ENCODE results near the gene FRMD4A.

Gene FRMD4A

DNA sequence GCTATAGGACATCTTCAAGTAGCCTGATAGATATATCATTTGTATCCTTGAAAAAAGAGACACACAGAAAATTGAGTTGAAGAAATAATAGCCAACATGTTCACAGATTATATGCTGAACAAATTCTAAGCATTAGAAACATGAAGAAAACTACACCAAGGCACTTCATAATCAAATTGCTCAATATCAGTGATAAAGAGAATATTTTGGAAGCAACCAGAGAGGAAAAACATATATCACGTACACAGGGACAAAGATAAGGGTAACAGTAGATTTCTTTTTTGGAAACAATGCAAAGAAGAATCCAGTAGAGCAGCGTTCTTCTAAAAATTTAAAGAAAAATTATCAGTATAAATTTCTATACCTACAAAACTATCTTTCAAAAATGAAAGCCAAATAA is 6.0 kb upstream of the FRMD4A start:
- no peak for DNase-seq

DNA sequence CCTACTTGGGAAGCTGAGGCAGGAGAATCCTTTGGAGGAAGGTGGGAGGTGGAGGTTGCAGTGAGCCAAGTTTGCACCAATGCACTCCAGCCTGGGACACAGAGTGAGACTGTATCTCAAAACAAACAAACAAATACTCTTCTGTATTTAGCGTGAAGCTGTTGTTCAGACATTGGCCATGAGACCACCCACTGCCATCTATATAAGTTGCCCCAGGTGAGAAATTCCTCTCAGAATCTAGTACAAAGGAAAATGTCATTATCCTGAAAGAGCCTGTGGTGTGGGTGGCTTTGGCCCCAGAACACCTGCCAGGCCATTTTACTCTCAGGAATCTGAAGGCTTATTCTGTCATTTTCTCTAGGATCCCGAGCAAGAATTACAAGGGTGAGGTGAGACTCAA is 4.0 kb upstream of the FRMD4A start:
- DNase-seq, result no peak

DNA sequence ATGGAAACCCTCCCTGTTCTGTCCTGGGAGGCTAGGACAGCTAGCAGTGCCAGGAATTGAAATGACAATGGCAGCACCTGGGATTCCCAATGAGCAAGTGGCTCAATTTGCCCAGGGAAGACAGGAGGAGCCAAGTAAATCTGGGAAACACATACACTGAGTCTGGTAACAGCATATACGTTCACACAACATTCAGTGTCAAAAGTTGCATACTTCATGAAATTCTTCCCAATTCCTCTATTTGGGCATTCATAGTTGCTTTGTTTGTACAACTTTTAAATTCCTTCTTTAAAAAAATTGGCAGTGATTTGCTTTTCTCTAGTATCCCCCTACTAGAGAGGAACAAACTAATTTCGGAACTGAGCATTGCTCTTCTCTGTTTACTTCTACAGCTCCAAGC is 2.9 kb upstream of the FRMD4A start:
- no peak for DNase-seq

DNA sequence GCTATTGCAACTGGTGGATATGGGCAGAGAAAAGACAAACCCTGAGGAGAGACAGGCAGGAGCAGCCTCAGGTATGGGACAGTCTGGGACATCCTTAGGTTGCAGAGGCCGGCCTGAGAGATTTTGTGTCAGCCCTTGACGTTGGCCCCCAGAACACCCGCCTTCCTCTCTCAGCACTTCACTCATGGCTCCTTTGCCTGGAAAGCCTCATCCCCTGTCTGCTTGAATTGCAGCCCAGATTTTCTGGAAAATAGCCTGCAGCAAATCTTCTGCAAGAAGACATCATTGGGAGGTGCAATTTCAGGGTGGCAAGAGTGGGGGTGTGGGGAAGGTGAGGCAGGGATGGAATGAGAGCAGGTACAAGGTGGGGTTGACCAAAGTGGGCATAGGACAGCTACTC is 2.2 kb upstream of the FRMD4A start:
- no peak for DNase-seq

DNA sequence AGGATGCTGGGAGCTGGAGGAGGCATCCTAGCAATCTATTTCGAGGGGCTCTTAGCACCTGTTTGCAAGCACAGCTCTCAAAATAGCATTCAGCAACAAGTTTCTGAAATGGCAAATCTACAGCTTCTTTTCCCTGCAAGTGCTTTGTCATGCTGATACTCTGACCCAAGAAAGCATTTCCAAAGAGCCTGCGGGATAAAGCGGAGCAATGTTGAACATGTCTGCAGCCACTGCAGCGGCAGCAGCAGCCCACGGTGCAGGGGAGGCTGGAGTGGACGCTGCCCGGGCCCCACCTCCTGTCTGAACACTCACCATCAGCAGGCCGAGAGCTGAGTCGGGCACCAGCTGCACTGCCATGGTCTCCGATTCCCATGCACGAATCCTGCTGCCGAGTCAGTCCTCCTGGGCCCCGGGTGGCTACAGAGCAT is 964 bp downstream of the FRMD4A start:
- no peak for DNase-seq

DNA sequence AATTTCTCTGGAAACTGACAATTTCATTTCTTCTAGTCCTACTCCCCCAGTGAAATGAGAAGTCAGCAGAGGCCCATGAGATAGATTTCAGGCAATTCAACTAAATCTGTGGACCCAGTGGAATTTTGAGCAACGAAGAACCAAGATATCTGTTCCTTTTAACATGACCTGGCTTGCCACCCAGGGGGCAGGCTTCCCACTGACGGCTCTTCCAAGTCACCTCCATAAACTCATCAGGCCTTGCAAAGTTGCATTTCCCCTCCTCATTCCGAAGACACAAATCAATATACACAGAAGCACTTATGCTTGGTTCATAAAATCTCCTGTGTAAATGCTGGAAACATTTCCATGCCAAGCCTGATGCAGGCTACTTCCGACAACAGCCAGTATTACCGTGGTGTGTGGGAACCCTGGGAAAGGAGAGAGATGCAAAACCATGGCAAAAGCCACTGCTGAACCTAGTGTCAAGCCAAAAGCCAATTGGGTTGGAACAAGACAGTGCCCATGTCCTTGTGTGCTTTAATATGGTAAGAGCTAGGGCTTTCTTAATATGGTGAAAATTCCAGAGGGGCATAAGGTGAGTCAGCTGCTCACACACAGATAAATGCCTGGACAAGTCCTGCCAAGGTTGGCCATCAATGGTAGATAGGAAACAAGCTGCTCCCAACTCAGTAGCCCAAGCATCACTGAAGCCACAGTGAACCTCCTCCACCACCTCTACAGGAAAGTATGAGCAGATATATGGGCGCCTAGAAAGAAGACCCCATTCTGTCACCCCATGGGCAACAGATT is 1.6 kb downstream of the FRMD4A start:
- DNase-seq, result no peak

DNA sequence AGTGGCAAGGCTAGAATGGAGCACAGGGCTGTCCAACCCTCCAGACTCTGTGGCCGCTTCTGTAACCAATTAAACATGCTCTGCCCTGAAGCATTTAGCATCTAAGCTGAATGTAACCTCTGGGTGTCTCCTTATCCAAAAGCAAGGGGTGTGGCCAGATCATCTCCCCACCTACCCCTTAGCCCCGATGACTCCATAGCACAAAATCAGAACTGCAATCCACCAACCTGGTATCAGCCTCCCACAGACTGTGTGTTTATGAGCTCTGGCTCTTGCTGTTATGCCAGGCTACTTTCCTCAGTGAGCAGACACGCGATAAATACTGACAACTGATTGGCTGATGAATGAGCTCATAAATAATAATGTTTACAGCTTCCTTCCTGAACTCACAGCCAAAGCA is 3.2 kb downstream of the FRMD4A start:
- no peak for DNase-seq

DNA sequence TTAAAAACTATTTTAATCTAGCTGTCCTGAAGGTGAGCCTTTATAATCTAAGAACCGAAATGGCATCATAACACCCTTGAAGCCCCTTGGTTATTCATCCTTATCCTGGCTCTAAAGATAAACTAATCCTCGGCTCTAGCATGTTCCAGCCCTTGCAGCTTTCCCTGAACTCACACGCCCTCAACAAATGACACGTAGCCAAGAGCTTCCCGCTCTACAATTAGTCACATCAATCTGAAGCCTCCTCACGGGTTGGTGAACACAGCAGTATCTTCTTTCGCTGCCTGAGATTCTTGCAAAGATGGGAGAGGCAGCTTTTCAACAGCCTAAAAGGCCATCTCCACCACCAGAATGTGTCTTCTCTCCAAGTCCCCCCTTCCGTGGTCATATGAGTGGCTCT is 4.1 kb downstream of the FRMD4A start:
- no peak for DNase-seq

DNA sequence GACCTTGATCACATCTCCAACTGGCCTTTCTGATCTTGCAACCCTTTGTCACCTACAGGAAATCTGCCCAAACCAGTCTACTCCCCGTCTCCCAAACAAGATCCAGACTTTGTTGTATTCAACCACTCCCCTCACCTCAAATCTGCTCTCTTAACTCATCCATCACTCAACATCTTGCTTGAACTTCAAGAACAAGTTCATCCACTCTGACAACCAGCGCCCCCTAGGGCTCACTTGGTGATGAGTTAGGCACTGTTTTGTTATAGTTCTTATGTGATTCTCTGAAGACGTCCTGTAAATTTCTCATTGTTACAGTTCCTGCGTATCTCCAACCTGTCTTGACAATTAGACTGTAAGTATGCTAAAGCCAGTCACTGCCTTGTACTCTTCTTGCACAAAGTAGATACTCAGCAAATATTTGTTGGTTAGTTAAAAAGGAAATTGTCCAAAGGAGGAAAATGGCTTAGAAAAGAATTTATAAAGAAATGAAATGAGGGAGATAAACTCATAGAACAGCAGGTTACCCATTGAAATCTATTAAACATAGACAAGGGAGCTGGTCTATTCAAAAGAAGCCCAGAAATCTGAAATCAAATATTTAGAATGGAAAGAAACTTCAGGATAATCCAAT is 5.3 kb downstream of the FRMD4A start:
- no peak for DNase-seq

DNA sequence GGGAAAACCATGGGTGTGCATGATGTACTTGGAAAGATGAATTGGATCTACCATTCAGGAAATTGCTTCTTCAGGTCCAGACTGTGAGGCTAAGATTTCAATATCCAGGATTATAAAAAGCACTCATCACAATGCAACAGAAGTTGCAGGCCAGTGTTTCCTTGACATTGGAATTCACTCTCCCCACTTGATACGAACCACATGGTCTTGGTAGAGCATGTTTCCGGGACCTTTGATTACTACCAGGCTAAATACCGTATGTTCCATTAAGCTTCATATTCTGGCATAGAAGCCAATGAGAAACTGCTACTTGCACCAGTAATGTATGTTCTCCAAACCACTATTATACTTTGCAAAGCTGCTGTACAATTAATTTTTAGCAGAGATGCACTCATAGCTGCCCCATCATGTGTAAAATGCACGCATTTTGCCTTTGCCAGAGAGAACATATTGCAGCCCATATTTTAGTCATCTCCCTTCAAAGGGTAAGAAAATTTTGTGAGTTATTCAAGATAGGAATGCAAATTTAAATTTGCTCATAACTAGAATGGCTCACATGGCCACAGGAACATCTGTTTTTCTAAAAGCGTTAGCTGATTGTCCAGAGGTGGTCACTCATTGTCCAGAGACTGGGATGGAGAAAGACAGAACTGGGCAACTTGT is 8.1 kb downstream of the FRMD4A start:
- no peak for DNase-seq

DNA sequence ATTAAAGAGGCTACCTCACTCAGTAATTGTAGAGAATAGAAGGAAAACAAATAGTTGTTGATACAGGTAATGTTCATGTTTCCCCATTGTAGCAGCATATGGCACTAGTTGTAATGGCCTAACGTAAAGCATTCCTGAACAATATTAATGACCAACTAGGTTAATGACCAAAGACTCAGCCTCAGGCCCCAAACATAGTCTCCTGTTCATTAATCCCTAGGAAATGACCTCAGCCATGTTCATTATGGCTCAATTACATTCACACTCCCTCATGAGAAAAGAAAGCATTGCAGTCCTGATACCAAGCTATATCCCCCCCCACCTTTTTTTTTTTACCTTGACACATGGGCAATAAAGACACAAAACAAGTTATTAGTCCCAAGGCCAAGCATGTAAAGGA is 12.7 kb downstream of the FRMD4A start:
- DNase-seq, result no peak

DNA sequence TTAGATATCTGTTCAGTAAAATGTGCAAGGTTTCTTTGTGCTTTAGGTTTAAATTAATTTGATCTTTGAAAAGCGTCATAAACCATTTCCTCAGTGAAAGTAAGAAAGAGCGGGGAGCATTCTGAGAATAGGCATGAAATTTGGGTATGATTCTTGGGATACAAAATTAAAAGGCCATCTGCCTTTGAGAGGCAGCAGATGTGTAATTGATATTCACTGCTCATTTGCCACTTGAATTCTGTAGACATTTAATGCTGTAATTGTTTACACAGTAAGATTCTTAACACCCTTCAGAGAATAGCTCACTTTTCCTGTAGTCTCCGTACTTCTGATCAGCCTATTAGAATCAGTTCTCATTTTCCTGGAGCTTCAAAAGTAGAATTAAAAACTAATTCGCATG is 18.7 kb downstream of the FRMD4A start:
- DNase-seq, result peak; percentile 6

DNA sequence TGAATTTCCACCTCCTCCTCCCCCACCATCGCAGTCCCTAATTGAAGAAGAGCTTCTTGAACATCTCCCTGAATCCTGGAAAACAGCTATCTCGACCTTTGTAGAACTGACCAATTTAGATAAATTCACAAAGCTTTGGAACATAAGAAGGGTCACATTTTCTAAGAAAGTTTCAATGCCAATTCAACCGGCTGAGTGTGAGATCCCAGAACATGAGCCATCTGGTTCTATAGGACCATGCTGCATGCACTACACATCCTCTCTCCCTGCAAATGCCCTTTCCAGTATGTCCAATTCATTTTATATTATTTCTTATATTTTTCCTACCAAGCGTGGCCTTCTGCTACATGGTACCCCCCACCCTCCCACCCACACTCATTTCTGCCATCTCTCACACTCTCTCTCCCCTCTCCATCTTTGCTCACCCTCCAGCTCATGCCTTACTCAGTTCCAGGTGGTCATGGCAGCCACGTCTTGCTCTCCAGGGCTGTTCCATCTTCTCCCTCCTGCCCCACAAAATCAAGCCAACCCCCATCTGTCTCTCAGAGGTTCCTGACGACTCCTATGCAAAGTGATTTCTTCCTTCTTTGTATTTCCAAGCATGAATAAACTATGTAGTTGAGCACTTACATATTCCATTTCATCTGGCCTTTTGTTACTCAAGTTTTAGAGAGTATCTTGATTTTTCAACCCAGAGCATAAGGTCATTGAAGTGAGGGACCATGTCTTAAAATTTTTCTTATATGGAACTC is 19.3 kb downstream of the FRMD4A start:
- no peak for DNase-seq

DNA sequence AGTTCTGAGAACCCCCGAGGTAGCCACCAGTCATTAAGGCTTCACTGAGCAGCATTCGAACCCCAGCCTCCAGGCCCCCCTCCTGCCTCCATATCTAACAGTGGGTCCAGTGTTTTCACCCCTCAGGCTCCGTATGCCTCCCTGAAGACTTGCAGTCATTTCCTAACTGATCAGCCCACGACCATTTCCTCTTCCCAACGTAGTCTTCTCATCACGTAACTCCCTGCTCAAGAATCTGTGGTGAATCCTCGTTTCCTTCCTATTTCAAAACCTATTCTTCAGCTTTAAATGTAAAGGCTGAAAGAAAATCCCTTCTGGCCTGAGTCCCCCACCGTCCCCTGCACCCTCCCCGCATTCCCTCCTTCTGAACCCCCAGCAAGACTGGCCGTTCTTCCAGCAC is 21.1 kb downstream of the FRMD4A start:
- DNase-seq, result no peak

DNA sequence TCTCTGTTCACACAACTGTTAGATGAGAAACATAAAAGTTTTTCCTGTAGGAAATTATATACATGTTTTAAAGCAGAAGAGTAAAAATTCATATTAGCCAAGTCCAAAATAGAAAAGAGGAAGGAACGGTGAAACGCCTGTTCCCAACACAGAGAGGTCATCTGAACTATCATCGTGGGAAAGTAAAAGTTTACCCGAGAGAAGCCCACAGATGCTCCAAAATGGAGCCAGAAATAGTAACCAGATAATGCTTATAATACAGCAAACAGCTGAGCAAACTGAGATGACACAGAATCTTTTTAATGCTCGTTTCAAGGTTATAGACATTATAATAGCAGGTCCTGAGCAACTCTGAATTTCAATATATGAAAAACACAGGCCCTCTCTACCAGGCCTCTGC is 24.5 kb downstream of the FRMD4A start:
- no peak for DNase-seq

DNA sequence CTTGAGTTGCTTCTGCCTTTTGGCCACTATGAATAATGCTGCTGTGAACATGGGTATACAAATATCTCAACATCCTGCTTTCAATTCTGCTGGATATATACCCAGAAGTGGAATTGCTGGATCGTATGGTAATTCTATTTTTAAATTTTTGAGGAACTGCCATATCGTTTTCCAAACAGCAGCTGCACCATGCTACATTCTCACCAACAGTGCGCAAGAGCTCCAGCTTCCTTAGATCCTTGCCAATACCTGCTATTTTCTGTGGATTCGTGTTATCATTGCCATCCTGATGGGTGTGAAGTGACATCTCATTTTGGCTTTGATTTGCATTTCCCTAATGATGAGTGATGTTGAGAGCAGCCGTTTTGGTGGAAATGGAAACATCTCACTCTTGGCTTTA is 26.7 kb downstream of the FRMD4A start:
- DNase-seq, result no peak

DNA sequence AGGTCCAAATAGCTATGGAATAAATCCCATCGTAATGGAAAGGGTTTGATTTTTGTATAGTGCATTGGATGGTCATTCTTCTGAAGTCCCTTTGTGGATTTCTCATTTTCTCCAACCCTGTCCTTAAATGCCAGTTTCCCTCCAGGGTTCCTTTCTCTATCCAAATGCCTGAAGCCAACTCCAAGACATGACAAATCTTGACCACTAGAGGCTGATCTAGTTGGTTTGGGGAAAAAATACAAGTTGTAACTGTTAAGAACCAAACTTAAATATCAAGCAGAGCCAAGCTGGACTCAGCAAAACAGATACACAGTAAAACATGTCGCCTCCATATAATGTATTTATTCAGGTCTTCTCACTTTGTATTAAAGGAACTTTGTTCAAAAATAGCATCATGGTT is 28.7 kb downstream of the FRMD4A start:
- no peak for DNase-seq

DNA sequence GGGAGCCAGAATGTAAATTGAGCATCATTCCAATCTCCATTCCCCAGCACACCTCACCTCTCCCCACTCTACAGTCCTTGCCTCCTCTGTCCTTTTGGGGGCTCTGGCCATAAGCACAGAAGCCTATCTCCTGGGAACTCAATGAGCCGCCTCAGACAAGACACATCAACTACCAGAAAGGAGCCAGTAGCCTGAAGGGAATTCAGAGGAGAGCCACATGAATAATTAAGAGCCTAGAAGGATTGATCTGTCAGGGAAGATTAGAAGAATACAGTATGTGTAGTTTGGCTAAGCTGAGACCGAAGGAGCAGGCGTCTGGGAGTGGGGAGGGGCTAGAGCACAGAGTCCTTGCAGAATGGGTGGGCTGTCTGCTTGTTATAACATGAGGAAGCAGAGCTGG is 31.2 kb downstream of the FRMD4A start:
- DNase-seq, result no peak

DNA sequence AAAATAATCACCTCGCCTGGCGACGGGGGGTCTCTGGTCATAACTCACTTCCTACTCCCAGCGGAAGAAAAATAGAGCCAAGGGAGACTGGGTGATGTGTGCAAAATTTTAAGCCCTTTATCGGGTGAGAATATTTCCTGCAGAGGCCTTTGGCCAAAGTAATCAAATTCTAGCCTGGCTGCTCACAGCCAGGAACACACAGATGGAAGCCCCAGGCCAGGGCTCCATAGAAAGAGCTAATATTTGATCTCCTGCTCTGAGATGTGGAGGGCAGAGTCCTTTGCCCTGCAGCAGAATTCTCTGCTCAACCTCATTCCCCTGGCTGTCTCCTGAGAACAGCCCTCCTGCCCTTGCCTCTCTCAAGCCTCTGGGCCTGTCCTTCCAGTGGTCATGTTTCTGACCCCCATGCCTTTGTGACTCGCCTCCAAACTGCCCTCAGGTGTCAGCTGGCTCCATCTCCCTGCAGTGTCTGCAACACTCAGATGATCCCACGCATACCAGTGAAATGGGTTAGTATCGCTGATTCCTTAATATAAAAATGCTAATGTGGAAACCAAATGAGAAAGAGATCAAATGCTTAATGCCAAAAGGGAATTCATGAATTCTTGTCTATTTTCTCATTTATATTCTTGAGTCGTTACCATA is 34.5 kb downstream of the FRMD4A start:
- DNase-seq, result no peak

DNA sequence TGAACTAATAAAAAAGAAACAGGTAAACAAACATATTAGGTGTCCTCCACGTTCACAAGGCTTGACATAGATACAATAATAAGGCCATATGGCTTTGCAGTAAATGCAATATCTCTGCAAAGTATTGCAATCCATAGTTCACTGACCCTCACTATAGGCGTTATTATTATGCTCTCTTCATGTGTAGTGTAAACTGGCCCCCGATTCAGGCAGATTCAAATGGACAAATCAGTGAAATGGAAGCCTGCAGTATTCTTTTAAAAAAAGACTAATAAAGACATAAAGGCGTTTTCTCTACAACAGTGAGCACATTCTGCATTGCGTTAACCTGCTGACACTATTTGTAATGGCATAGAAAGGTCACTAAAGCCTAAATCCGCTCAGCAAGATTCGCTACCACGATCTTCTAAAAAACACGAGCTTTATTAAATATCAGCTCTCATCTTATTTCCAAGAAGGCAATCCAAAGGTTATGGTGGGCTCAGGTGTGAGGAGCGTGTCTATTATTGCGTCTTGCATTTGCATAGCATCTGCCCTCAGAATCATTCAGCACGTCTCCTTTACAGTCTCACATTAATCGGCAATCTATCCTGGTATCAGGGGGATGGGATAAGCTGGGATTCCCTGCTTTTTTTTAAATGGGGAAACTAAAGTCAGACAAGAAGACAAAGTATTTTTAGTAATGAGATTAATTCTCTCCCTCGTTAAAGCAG is 36.2 kb downstream of the FRMD4A start:
- no peak for DNase-seq

DNA sequence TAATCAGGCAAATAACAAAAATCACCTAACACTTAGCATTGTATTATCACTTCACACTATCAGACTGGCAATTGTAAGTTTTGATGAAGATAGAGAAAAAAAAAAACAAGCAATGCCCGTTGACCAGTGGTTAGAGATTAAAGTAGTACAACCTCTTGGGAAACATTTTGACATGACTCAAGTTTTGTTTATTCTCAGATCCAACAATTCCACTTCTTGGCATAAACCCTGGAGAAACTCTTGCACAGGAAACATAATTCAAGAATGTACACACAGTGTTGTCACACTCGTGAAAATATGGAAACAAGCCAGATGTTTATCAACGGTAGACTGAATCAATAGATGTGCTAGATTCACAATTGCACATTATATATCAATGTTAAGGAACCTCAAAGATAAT is 37.2 kb downstream of the FRMD4A start:
- DNase-seq, result no peak

DNA sequence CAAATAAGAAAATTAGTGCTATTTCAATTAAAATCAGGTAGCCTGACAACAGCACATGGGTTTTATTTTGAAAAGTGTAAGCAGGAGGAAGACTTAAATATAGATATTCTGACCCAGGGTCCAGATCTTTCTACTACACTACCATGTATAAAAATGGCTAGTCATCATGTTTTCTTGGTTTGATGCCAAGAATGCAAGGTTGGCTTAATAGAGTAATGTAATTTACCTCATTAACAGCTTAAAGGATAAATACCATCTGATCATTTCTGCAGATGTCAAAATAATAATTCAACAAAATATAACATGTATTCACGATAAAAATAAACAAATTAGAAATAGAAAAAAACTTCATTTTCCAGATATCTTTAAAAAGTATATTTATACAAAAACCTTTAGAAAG is 39.4 kb downstream of the FRMD4A start:
- no peak for DNase-seq

Data from SHP77 treated with DMSO at 0.1 percent for 48 hours (cell line).